ENCODE data around the gene MGST1. TPM values are rescaled to one million over a fixed set of nuclear protein-coding genes. Genes with fewer than 3 reads are reported as not detected.

The MGST1 gene
- total and polyA plus RNA-seq, 7 donors, result 9.3 to 33.6 (median 17.8) TPM

DNA sequence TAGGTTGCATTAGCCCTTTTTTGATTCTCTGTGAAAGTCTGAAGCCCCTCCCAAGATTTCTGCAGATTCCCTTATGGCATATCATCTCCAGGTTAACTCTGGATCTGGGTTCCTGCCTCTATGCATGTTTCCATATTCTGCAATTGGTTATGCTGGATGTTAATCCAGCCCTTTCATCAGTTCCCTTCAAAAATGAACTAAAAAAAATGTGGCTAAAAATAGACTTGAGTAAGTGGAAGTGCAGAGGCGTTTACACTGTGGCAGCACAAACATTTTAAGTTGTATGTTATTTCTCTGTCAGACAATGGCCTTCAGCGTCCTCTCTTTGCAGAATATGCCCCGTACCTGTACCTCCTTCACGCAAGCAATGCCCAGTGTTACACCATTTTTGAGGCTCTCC, 11.4 kb downstream of the MGST1 start:
- TF ChIP-seq, protein P1, sequence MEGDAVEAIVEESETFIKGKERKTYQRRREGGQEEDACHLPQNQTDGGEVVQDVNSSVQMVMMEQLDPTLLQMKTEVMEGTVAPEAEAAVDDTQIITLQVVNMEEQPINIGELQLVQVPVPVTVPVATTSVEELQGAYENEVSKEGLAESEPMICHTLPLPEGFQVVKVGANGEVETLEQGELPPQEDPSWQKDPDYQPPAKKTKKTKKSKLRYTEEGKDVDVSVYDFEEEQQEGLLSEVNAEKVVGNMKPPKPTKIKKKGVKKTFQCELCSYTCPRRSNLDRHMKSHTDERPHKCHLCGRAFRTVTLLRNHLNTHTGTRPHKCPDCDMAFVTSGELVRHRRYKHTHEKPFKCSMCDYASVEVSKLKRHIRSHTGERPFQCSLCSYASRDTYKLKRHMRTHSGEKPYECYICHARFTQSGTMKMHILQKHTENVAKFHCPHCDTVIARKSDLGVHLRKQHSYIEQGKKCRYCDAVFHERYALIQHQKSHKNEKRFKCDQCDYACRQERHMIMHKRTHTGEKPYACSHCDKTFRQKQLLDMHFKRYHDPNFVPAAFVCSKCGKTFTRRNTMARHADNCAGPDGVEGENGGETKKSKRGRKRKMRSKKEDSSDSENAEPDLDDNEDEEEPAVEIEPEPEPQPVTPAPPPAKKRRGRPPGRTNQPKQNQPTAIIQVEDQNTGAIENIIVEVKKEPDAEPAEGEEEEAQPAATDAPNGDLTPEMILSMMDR (IDR thresholded peaks at IDR 0.05), result no peak
- Histone ChIP-seq H3K9me3 (no peaks in the 10 kb centered on the region), H3K27me3 (ENCODE audit: insufficient read depth in 3 of 3, low read length in 2 of 3) (no peaks in the 10 kb centered on the region), H3K4me1 (no peaks in the 10 kb centered on the region), H3K36me3 (ENCODE audit: insufficient read depth in 1 of 2, low read depth in 1 of 2) (no peaks in the 10 kb centered on the region), H3K4me3 (no peak overlapping the region), H3K27ac (no peak overlapping the region)
- 61 to 74% (median 68%) methylated on average over 4 of the region's 4 CpGs for WGBS, 3 donors
- intact Hi-C loops (cut with DNase I), result no loop called here
- DNase-seq (no peak), ATAC-seq (no peak)

DNA sequence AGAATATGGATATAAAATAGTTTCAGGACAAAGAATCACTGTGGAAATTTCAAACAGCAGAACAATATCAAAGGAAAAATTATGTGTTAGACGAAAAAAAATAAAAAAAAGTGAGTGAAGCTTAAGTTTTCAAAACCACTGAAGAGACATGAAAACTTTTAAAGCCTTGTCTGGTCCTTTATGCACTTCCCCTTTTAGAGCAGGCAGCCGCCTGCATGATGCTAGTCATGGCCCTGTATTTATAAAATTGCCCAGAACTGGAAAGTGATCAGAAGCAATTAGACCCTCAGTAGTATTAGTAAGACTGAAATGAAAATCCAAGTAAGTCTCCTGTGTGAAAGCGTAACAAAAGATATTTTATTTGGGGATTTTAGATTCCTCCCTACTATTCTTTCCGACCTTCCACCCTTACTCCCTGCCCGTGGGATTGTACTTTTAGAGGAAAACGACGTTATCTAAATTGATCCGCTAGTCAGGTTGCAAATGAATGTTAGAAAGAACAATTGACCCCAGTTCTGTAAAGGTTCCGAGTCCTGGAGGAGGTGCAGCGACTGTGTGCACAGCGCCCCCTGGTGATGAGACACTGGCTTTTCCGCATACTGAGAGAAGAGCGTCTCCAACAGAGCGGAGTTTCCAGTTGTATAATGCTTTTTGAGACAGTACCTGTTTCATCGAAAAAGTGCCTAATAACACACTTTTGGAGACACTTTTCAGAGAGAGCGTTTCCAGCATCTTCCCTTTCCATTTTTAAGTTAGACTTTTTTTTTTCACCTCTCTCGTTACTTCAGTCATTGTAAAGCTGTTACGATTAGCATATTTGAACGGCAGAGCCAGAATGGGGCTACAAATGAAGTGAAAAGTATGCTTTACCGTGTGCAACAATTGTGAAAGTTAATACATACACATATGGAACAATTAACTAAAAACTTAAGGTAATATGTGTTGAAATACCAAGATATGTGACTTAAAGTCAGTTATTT, 12.4 kb downstream of the MGST1 start:
- no peaks in the 10 kb centered on the region for H3K27me3 ChIP-seq (ENCODE audit: insufficient read depth in 3 of 3, low read length in 2 of 3)
- no peaks in the 10 kb centered on the region for H3K4me1 ChIP-seq
- H3K4me3 ChIP-seq, result no peak overlapping the region
- WGBS, 3 donors, result 71 to 72% (median 72%) methylated on average over 20 of the region's 20 CpGs
- H3K9me3 ChIP-seq, result no peaks in the 10 kb centered on the region
- no peak for ATAC-seq
- TF ChIP-seq, protein P1 (IDR thresholded peaks at IDR 0.05), result peak; percentile 31
- DNase-seq, result peak; percentile 54 to 67
- no peak overlapping the region for H3K27ac ChIP-seq
- intact Hi-C loops (cut with DNase I), result no loop called here
- no peaks in the 10 kb centered on the region for H3K36me3 ChIP-seq (ENCODE audit: insufficient read depth in 1 of 2, low read depth in 1 of 2)

DNA sequence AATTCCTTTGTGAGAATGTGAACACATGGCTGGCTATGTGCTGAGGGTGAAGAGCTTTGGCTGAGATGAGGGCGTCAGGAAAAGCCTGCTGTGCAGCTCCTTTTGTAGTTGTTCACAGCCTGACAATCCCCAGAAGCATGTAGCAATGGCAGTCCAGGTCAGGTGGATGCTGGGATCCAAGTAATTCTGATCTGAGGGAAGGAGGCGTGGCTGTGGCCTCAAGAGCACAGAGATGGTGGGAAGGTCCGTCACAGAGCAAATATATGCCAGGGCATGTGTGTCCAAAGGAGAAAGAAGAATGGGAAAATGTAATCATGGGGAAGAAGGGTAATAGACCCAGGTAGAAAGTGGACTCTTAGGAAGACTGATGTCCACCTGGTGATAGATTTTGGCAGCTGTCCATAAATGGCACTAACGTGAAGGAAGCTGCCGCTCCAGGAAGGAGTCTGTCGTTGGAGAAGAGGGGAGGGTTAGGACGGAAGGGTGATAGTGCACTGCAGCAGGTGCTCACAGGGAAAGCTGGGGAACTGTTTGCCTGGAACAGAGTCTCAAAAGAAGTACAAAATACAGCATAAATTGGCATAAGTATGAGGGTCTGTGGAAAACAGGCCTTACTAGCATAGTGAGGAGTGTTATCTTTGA, 13.8 kb downstream of the MGST1 start:
- intact Hi-C loops (cut with DNase I), result no loop called here
- ATAC-seq (no peak), DNase-seq (no peak)
- H3K4me3 ChIP-seq, result no peak overlapping the region
- H3K27ac ChIP-seq, result no peak overlapping the region
- no peaks in the 10 kb centered on the region for H3K36me3 ChIP-seq (ENCODE audit: insufficient read depth in 1 of 2, low read depth in 1 of 2)
- no peaks in the 10 kb centered on the region for H3K4me1 ChIP-seq
- TF ChIP-seq, protein P1 (IDR thresholded peaks at IDR 0.05), result no peak
- H3K27me3 ChIP-seq (ENCODE audit: insufficient read depth in 3 of 3, low read length in 2 of 3), result no peaks in the 10 kb centered on the region
- WGBS, 3 donors, result 74 to 78% (median 74%) methylated on average over 7 of the region's 7 CpGs
- no peaks in the 10 kb centered on the region for H3K9me3 ChIP-seq

DNA sequence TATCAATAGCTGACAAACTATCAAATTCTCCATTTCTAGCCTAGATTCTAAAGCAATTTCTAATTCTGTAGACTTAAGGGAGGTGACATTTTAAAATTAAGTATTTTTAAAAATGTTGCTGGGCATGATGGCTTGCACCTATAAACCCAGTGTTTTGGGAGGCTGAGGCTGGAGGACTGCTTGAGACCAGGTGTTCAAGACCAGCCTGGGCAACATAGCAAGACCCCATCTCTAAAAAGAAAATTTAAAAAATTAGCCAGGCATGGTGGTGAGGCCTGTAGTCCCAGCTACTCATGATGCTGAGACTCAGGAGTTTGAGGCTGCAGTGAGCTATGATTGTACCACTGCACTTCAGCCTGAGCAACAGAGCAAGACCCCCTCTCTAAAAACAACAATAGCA, 15.1 kb downstream of the MGST1 start:
- DNase-seq, result no peak
- intact Hi-C loops (cut with DNase I), result no loop called here
- TF ChIP-seq, protein P1 (IDR thresholded peaks at IDR 0.05), result no peak

More for the DNA sequence above, 15.1 kb downstream of the MGST1 start:
- H3K36me3 ChIP-seq (ENCODE audit: insufficient read depth in 1 of 2, low read depth in 1 of 2), result no peaks in the 10 kb centered on the region
- H3K9me3 ChIP-seq, result no peaks in the 10 kb centered on the region
- no peak overlapping the region for H3K4me3 ChIP-seq
- no peak for ATAC-seq
- H3K27ac ChIP-seq, result no peak overlapping the region
- H3K4me1 ChIP-seq, result no peaks in the 10 kb centered on the region
- no peaks in the 10 kb centered on the region for H3K27me3 ChIP-seq (ENCODE audit: insufficient read depth in 3 of 3, low read length in 2 of 3)
